Heart left ventricle (tissue), 13 donors: ENCODE results near the gene TXNRD2.

ENCODE experiments used
- POLR2A ChIP-seq, 2 donors: fragments of 450-650 bp; IDR thresholded peaks; one replicate each; pipeline ENCODE4 v1.6.1; 2017; ENCODE audit warnings: antibody characterized with exemption in 2 of 2, mild to moderate bottlenecking in 2 of 2, moderate library complexity in 2 of 2
- TF ChIP-seq, protein P1 (sequence below), 12 donors: fragments of 200-600 bp; sonication (generic) in 4 of 12; IDR thresholded peaks; one replicate each; pipeline versions ENCODE4 v1.5.0 to v1.8.0; 2018 to 2022; ENCODE audit warnings: antibody characterized with exemption in 12 of 12, mild to moderate bottlenecking in 5 of 12
- donor health status: ischemic (EF 13 %, LVEDD 7.1; RV severe dilation, severe dysfunction).
- donor health status: DM: no; HTN: yes; CAD: no.
- donor health status: DM: no; HTN: no; CAD: no.
- donor health status: ischemic (EF 25% LVEDD 6.9; RV normal size, moderate dysfunction).
- donor health status: ischemic (EF 25% LVEDD 5.7; RV mildly dilated, moderate dysfunction).
- donor health status: ischemic (EF 35%, LVEDD 5.7; RV mildly dilated, moderate dysfunction).
- donor health status: nonischemic (EF 11% LVEDD 7.7; RV severe dilation, severe dysfunction).
- donor health status: DM: yes; HTN: yes; CAD: no.
- donor health status: PGD.
- donor health status: ischemic (EF 29% LVEDD 5.4; RV normal size, mild dysfunction).
- donor health status: nonischemic (EF 23%, LVEDD 6.1; RV moderate dilation, normal function).

DNA sequence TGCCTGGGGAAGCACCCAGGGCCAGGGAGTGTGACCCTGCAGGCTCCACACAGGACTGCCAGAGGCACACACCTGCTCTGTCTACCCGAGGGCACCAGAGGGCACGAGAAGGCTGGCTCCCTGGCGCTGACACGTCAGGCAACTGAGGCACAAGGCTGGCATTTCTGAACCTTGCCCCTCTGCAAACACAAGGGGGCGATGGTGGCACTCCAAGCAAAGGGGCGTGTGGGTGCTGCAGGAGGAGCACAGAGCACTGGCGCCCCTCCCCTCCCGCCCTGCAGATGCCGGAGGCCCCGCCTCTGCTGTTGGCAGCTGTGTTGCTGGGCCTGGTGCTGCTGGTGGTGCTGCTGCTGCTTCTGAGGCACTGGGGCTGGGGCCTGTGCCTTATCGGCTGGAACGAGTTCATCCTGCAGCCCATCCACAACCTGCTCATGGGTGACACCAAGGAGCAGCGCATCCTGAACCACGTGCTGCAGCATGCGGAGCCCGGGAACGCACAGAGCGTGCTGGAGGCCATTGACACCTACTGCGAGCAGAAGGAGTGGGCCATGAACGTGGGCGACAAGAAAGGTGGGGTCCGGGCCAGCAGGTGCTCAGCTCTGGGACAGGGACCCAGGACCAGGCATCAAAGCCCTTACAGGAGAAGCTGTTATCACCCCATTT is 20.8 kb upstream of the TXNRD2 start:
- TF ChIP-seq, protein P1, sequence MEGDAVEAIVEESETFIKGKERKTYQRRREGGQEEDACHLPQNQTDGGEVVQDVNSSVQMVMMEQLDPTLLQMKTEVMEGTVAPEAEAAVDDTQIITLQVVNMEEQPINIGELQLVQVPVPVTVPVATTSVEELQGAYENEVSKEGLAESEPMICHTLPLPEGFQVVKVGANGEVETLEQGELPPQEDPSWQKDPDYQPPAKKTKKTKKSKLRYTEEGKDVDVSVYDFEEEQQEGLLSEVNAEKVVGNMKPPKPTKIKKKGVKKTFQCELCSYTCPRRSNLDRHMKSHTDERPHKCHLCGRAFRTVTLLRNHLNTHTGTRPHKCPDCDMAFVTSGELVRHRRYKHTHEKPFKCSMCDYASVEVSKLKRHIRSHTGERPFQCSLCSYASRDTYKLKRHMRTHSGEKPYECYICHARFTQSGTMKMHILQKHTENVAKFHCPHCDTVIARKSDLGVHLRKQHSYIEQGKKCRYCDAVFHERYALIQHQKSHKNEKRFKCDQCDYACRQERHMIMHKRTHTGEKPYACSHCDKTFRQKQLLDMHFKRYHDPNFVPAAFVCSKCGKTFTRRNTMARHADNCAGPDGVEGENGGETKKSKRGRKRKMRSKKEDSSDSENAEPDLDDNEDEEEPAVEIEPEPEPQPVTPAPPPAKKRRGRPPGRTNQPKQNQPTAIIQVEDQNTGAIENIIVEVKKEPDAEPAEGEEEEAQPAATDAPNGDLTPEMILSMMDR (IDR thresholded peaks at IDR 0.05) = peak; percentile 36 to 64 (median 54)
- no peak for TF ChIP-seq POLR2A (IDR thresholded peaks at IDR 0.05)
